Activated CD4-positive, alpha-beta memory T cell treated with anti-CD3 and anti-CD28 coated beads, Interleukin-2, amount 10 ng/mL, durations not matched to agents 7 days and 5 days (primary cell): Measurements from ENCODE around the gene PREB. TPM values are rescaled to one million over a fixed set of nuclear protein-coding genes. Genes with fewer than 3 reads are reported as not detected.
A peak's percentile ranks its signal among the peaks of the same experiment; 100 is the strongest.

Experiments used
- CTCF ChIA-PET: fragments of 350-600 bp; sonication (Branson Sonifier 250); formaldehyde crosslinking; loops from one replicate; lab custom pipeline; 2021; ENCODE audit warnings: antibody characterized with exemption, inconsistent platforms; lab: Charles Lee
- POLR2A ChIA-PET: fragments of 350-600 bp; sonication (Branson Sonifier 250); formaldehyde crosslinking; loops from one replicate; lab custom pipeline; 2021; ENCODE audit warnings: antibody characterized with exemption; lab: Charles Lee
- DNase-seq: peaks from one replicate; pipeline ENCODE4 v3.0.0-alpha.2; 2020
- H3K27ac Mint-ChIP-seq: one replicate; pipeline ENCODE4 v1.8.0; 2021; ENCODE audit warnings: mild to moderate bottlenecking, mixed read lengths
- H3K27me3 Mint-ChIP-seq: one replicate; pipeline ENCODE4 v1.8.0; 2021; ENCODE audit warnings: mixed read lengths
- H3K36me3 Mint-ChIP-seq: one replicate; pipeline ENCODE4 v1.8.0; 2021; ENCODE audit warnings: low read depth, mixed read lengths
- H3K4me1 Mint-ChIP-seq: one replicate; pipeline ENCODE4 v1.8.0; 2021; ENCODE audit warnings: mixed read lengths
- H3K4me3 Mint-ChIP-seq: one replicate; pipeline ENCODE4 v1.8.0; 2021; ENCODE audit warnings: mild to moderate bottlenecking, mixed read lengths
- H3K9me3 Mint-ChIP-seq: one replicate; pipeline ENCODE4 v1.8.0; 2021; ENCODE audit warnings: mixed read lengths
- total RNA-seq, 2 experiments: library from RNA; stranded (reverse); gene quantifications; one replicate each; pipeline ENCODE4 v1.2.3, GENCODE V29; 2021

The PREB gene
- total RNA-seq, 2 experiments from 2014 or later: 67.4 to 72.7 TPM

DNA sequence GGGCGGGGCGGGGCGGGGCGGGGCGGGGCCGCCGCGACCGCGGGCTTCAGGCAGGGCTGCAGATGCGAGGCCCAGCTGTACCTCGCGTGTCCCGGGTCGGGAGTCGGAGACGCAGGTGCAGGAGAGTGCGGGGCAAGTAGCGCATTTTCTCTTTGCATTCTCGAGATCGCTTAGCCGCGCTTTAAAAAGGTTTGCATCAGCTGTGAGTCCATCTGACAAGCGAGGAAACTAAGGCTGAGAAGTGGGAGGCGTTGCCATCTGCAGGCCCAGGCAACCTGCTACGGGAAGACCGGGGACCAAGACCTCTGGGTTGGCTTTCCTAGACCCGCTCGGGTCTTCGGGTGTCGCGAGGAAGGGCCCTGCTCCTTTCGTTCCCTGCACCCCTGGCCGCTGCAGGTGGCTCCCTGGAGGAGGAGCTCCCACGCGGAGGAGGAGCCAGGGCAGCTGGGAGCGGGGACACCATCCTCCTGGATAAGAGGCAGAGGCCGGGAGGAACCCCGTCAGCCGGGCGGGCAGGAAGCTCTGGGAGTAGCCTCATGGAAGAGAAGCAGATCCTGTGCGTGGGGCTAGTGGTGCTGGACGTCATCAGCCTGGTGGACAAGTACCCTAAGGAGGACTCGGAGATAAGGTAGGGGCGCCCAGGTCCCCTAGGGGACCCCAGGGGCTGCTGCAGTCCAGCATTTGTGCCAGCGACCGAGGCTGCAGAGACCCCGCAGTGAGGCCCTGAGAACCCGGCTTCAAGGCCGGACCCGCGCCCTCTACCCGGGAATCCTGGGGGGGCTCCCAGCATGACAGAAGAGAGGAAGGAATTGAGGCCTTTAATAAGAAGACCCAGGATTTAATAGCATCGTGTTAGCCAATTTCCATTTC lies 47.5 kb downstream of the PREB start, which contains the start of gene KHK:
Gene KHK (plus strand): TSS at position 49 of the 870 bp plus-strand sequence. CDS start 488 bp downstream, at position 537.
- Mint-ChIP-seq H3K4me1 (peaks cover 35% of the 10 kb centered on the region), H3K27me3 (no peaks in the 10 kb centered on the region), H3K4me3 (peak within 1 kb of the TSS; percentile 79), H3K27ac (peak within 1 kb of the TSS; percentile 80), H3K9me3 (no peaks in the 10 kb centered on the region), H3K36me3 (no peaks in the 10 kb centered on the region)
- DNase-seq: peak; percentile 37
- ChIA-PET POLR2A (interaction anchor here (2.3 to 11.8 kb wide), 4 partner anchors 13 to 47 kb away, joined by 7 to 125 read pairs (median 60); partner anchors contain the start of genes AGBL5, OST4 and PREB), CTCF (interaction anchor here (0.7 to 2.7 kb wide), 11 partner anchors 10 to 757 kb away, joined by 3 to 10 read pairs (median 4); partner anchors contain the start of genes ATRAID, OST4 and SLC5A6)

DNA sequence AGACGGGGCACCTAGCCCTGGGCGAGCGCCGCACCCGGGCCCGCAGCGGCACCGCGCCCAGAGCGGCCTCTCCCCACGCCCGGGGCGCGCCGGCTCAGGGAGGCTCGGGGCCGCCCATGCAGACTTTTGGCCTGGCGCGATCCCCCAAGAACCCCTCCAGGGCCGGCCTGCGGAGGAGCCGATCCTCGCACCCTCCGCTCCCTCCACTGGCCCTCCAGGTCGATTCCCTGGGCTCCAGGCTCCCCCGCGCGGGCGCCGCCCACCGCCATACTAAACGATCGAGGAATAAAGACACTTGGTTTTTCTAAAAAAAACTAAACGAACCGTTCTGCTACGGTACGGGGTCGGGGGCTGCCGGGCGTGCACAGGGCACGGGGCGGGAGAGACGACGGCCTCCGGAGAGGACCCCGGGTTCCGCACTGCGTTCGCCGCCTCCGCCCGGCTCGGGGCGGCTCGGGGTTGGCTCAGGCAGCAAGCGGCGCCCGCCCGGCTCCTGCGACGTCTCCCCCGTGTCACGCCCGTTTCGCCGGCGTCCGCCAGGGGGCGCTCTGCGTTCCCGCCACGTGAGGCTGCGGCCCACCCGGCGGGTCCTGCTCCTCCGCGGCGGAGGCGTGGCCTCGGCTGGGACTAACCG lies 48.2 kb downstream of the PREB start:
- peak overlapping the region; percentile 80 for H3K27ac Mint-ChIP-seq
- H3K9me3 Mint-ChIP-seq: no peaks in the 10 kb centered on the region
- H3K4me1 Mint-ChIP-seq: peaks cover 41% of the 10 kb centered on the region
- POLR2A ChIA-PET: interaction anchor here (1.1 to 11.8 kb wide), 6 partner anchors 10 to 283 kb away, joined by 3 to 125 read pairs (median 6); partner anchors contain the start of genes AGBL5, EIF2B4 and OST4
- peak overlapping the region; percentile 79 for H3K4me3 Mint-ChIP-seq
- no peaks in the 10 kb centered on the region for H3K27me3 Mint-ChIP-seq
- CTCF ChIA-PET: interaction anchor here (1.0 to 2.7 kb wide), 9 partner anchors 10 to 194 kb away, joined by 3 to 15 read pairs (median 5); partner anchors contain the start of genes AGBL5, OST4 and TMEM214
- peak; percentile 98 for DNase-seq
- H3K36me3 Mint-ChIP-seq: no peaks in the 10 kb centered on the region

DNA sequence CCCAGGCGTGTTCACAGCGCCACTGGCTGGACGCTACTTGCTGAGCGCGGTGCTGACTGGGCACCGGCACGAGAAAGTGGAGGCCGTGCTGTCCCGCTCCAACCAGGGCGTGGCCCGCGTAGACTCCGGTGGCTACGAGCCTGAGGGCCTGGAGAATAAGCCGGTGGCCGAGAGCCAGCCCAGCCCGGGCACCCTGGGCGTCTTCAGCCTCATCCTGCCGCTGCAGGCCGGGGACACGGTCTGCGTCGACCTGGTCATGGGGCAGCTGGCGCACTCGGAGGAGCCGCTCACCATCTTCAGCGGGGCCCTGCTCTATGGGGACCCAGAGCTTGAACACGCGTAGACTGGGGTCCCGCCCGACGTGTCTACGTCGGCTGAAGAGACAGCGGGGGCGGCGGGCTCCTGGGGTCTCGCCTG lies 48.8 kb downstream of the PREB start:
- no peaks in the 10 kb centered on the region for H3K9me3 Mint-ChIP-seq
- ChIA-PET CTCF (interaction anchor here (0.8 to 2.4 kb wide), 5 partner anchors 14 to 265 kb away, joined by 3 to 15 read pairs (median 5); partner anchors contain the start of genes AGBL5, OST4 and TMEM214), POLR2A (interaction anchor here (0.9 to 11.8 kb wide), 9 partner anchors 10 to 284 kb away, joined by 3 to 125 read pairs (median 5); partner anchors contain the start of genes ABHD1, AGBL5, EIF2B4 and OST4)
- H3K36me3 Mint-ChIP-seq: no peaks in the 10 kb centered on the region
- H3K27me3 Mint-ChIP-seq: no peaks in the 10 kb centered on the region
- peaks cover 46% of the 10 kb centered on the region for H3K4me1 Mint-ChIP-seq
- peak overlapping the region; percentile 64 for H3K27ac Mint-ChIP-seq
- H3K4me3 Mint-ChIP-seq: peak overlapping the region; percentile 66
- DNase-seq: peak; percentile 51

DNA sequence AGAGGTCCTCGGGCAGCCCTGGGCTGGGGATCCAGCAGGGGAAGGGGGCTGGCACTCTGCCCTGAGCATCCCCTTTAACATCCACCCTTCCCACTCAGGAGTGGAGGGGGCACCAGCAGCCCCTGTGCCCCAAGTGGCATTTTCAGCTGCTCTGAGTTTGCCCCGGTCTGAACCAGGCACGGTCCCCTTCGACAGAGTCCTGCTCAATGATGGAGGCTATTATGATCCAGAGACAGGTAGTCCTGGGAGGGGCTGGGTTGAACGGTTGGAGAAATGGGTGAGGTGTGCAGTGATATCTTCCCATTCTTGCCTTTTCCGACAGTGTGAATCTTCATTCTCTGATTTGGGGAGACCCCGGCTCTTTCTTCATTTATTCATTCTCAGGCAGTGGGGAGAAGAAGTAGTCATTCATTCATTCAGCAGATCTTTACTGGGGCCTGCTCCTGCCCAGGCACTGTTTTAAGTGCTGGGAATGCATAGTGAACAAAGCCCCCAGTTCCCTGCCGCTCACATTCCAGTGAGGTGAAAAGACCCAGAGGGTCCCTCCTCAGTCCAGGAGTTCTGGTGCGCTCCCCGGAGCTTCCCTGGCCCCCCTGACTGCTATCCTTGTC lies 49.3 kb downstream of the PREB start:
- peak overlapping the region; percentile 64 for H3K27ac Mint-ChIP-seq
- ChIA-PET POLR2A (interaction anchor here (0.9 to 11.8 kb wide), 8 partner anchors 11 to 284 kb away, joined by 3 to 125 read pairs (median 4); partner anchors contain the start of genes ABHD1, AGBL5, EIF2B4 and OST4), CTCF (interaction anchor here (0.8 to 2.4 kb wide), 6 partner anchors 14 to 266 kb away, joined by 3 to 15 read pairs (median 4); partner anchors contain the start of genes AGBL5, OST4 and TMEM214)
- H3K36me3 Mint-ChIP-seq: no peaks in the 10 kb centered on the region
- DNase-seq: no peak
- H3K27me3 Mint-ChIP-seq: no peaks in the 10 kb centered on the region
- H3K4me3 Mint-ChIP-seq: peak overlapping the region; percentile 66
- H3K4me1 Mint-ChIP-seq: peaks cover 50% of the 10 kb centered on the region
- no peaks in the 10 kb centered on the region for H3K9me3 Mint-ChIP-seq

DNA sequence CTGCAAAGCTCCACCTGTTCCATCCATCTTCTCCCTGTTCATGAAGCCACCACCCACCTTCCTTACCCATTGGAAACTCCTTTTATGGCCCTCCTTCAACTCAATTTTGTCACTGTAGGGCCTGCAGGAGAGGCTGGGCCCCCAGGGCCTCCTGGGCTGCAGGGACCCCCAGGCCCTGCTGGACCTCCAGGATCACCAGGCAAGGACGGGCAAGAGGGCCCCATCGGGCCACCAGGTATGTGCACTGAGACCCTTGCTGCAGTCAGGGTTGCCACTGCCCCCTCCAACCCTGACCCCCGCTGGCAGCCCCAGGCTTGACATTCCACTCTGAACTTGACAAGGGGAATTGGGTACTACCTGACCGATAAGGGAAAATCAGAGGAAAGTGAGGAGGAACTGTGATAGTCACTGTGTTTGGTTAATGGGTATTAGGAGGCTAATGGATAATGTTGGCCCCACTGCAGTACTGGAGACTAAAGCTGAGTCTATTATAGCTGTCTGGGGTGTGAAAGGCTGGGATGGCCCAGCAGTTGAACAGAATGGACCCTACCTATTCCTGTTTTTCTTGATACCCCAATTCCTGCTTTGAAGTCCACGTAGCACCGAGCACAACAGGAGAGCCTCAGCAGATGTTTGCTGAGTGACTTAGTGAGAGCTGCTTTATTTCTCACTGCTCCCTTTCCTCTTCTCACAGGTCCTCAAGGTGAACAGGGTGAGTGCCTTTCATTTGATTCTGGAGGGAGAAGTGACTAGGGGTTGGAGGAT lies 50.0 kb downstream of the PREB start:
- no peak for DNase-seq
- Mint-ChIP-seq H3K4me1 (peaks cover 52% of the 10 kb centered on the region), H3K36me3 (no peaks in the 10 kb centered on the region), H3K9me3 (no peaks in the 10 kb centered on the region), H3K27me3 (no peaks in the 10 kb centered on the region), H3K27ac (peak overlapping the region; percentile 61), H3K4me3 (peak overlapping the region; percentile 66)
- ChIA-PET CTCF (interaction anchor here (1.0 to 2.4 kb wide), 3 partner anchors 13 to 196 kb away, joined by 3 to 15 read pairs (median 8); partner anchors contain the start of genes AGBL5 and OST4), POLR2A (interaction anchor here (1.2 to 11.8 kb wide), 6 partner anchors 11 to 51 kb away, joined by 3 to 125 read pairs (median 6); partner anchors contain the start of genes ABHD1, AGBL5 and OST4)

DNA sequence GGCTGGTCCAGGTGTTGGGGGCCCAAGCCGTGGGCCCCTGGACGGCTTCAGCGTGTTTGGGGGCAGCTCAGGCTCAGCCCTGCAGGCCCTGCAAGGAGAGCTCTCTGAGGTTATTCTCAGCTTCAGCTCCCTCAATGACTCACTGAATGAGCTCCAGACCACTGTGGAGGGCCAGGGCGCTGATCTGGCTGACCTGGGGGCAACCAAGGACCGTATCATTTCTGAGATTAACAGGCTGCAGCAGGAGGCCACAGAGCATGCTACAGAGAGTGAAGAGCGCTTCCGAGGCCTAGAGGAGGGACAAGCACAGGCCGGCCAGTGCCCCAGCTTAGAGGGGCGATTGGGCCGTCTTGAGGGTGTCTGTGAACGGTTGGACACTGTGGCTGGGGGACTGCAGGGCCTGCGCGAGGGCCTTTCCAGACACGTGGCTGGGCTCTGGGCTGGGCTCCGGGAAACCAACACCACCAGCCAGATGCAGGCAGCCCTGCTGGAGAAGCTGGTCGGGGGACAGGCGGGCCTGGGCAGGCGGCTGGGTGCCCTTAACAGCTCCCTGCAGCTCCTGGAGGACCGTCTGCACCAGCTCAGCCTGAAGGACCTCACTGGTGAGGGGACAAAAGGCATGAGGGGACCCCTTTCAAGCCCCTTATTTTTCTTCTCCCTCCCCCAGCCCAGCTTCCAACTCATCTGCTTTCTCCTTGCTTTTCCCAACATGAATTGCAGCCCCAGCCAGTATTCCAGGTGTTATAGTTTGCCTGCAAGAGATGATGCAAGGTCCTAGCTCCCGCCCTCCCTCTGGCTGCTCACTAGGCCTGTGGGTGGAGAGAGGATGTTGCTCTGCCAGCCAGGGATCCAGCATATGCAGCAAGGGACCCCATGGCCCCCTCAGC lies 50.8 kb downstream of the PREB start:
- Mint-ChIP-seq H3K4me3 (peak overlapping the region; percentile 21), H3K27ac (peak overlapping the region; percentile 61), H3K36me3 (no peaks in the 10 kb centered on the region), H3K27me3 (no peaks in the 10 kb centered on the region), H3K4me1 (peaks cover 52% of the 10 kb centered on the region), H3K9me3 (no peaks in the 10 kb centered on the region)
- CTCF ChIA-PET: interaction anchor here (1.0 to 2.4 kb wide), 4 partner anchors 12 to 197 kb away, joined by 3 to 8 read pairs (median 4); partner anchors contain the start of gene OST4
- POLR2A ChIA-PET: interaction anchor here (0.9 to 11.8 kb wide), 6 partner anchors 10 to 50 kb away, joined by 3 to 125 read pairs (median 10); partner anchors contain the start of genes AGBL5, OST4 and PREB
- no peak for DNase-seq

DNA sequence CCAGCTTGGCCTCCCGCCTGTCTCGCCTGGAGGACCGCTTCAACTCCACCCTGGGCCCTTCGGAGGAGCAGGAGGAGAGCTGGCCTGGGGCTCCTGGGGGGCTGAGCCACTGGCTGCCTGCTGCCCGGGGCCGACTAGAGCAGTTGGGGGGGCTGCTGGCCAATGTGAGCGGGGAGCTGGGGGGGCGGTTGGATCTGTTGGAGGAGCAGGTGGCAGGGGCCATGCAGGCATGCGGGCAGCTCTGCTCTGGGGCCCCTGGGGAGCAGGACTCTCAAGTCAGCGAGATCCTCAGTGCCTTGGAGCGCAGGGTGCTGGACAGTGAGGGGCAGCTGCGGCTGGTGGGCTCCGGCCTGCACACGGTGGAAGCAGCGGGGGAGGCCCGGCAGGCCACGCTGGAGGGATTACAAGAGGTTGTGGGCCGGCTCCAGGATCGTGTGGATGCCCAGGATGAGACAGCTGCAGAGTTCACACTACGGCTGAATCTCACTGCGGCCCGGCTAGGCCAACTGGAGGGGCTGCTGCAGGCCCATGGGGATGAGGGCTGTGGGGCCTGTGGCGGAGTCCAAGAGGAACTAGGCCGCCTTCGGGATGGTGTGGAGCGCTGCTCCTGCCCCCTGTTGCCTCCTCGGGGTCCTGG lies 51.5 kb downstream of the PREB start:
- Mint-ChIP-seq H3K27me3 (peaks cover under 1% of the 10 kb centered on the region), H3K4me3 (no peak overlapping the region), H3K4me1 (peaks cover 51% of the 10 kb centered on the region), H3K27ac (peak overlapping the region; percentile 26), H3K9me3 (no peaks in the 10 kb centered on the region), H3K36me3 (no peaks in the 10 kb centered on the region)
- no peak for DNase-seq
- ChIA-PET POLR2A (interaction anchor here (0.7 to 11.8 kb wide), 7 partner anchors 9 to 121 kb away, joined by 3 to 125 read pairs (median 6); partner anchors contain the start of genes AGBL5, OST4 and PREB), CTCF (interaction anchor here (1.3 to 1.6 kb wide), 2 partner anchors 12 to 14 kb away, joined by 3 to 4 read pairs; partner anchors contain the start of gene OST4)

DNA sequence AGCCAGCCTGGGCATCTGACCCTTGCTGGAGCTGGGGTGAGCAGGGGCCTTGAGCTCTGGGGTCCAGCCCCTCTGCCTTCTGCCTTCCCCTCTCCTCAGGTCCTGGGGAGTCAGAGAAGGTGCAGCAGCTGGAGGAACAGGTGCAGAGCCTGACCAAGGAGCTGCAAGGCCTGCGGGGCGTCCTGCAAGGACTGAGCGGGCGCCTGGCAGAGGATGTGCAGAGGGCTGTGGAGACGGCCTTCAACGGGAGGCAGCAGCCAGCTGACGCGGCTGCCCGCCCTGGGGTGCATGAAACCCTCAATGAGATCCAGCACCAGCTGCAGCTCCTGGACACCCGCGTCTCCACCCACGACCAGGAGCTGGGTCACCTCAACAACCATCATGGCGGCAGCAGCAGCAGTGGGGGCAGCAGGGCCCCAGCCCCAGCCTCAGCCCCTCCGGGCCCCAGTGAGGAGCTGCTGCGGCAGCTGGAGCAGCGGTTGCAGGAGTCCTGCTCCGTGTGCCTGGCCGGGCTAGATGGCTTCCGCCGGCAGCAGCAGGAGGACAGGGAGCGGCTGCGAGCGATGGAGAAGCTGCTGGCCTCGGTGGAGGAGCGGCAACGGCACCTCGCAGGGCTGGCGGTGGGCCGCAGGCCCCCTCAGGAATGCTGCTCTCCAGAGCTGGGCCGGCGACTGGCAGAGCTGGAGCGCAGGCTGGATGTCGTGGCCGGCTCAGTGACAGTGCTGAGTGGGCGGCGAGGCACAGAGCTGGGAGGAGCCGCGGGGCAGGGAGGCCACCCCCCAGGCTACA lies 52.3 kb downstream of the PREB start:
- peaks cover 47% of the 10 kb centered on the region for H3K4me1 Mint-ChIP-seq
- ChIA-PET POLR2A (interaction anchor here (0.7 to 11.8 kb wide), 7 partner anchors 9 to 122 kb away, joined by 3 to 125 read pairs (median 6); partner anchors contain the start of genes AGBL5, OST4 and PREB), CTCF (interaction anchor here (1.3 to 3.4 kb wide), 6 partner anchors 10 to 51 kb away, joined by 3 to 16 read pairs (median 4); partner anchors contain the start of genes AGBL5, OST4 and TMEM214)
- no peaks in the 10 kb centered on the region for H3K9me3 Mint-ChIP-seq
- peak overlapping the region; percentile 96 for H3K27ac Mint-ChIP-seq
- DNase-seq: no peak
- peaks cover 2% of the 10 kb centered on the region for H3K27me3 Mint-ChIP-seq
- no peaks in the 10 kb centered on the region for H3K36me3 Mint-ChIP-seq
- H3K4me3 Mint-ChIP-seq: no peak overlapping the region
